Measurements from ENCODE around the gene XKR7.
A peak's percentile ranks its signal among the peaks of the same experiment; 100 is the strongest.
"Not testable (repeated sequence)": the region's sequence is repeated elsewhere in the genome, so short reads cannot be mapped to it uniquely, and the experiment has no call there.

XKR7 gene

DNA sequence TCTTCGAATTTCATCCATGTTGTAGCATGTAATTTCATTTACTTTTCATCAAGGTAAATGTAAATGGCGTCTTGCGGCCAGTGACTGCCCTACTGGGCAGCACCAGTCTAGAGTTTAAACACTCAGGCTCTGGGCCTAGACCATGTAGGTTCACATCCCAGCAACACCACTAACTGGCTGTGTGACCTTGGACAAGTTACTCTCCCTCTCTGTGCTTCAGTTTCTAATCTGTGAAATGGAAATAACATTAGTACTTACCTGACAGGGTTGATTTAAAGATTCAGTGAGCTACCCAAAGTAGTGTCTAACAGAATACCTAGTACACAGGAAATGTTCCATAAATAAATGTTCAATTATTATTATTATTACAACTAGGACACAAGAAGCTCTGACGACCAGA, 45.4 kb upstream of the XKR7 start:
- H3K4me3 ChIP-seq (ENCODE audit: control insufficient read depth in 1 of 7, extremely low read depth in 1 of 7, insufficient read depth in 4 of 7, low read depth in 2 of 7, low read length in 6 of 7) = no peak overlapping the region
- no peaks in the 10 kb centered on the region for H3K9me3 ChIP-seq (ENCODE audit: control extremely low read depth in 1 of 5, control insufficient read depth in 4 of 5, insufficient read depth in 2 of 5, low read depth in 1 of 5, low read length in 4 of 5)
- H3K27me3 ChIP-seq (replicated peaks in 2 of 5; ENCODE audit: control insufficient read depth in 4 of 5, insufficient read depth in 5 of 5, low read length in 4 of 5) = no peaks in the 10 kb centered on the region
- POLR2A ChIA-PET = no interaction called here
- H3K27ac ChIP-seq (ENCODE audit: insufficient read depth in 1 of 2, low read depth in 1 of 2, low read length in 2 of 2, poor library complexity in 1 of 2, severe bottlenecking in 2 of 2) = no peak overlapping the region
- DNase-seq = no peak
- WGBS (ENCODE audit: insufficient coverage) = 100% methylated on average over 3 of the region's 4 CpGs
- peaks cover 0 to 22% (median 11%) of the 10 kb centered on the region in 4 experiments for H3K4me1 ChIP-seq (ENCODE audit: control extremely low read depth in 1 of 4, control insufficient read depth in 4 of 4, insufficient read depth in 4 of 4, low read length in 3 of 4)
- CTCF ChIA-PET = no interaction called here
- no peaks in the 10 kb centered on the region for H3K36me3 ChIP-seq (ENCODE audit: control insufficient read depth in 4 of 4, insufficient read depth in 4 of 4, low read length in 3 of 4)

DNA sequence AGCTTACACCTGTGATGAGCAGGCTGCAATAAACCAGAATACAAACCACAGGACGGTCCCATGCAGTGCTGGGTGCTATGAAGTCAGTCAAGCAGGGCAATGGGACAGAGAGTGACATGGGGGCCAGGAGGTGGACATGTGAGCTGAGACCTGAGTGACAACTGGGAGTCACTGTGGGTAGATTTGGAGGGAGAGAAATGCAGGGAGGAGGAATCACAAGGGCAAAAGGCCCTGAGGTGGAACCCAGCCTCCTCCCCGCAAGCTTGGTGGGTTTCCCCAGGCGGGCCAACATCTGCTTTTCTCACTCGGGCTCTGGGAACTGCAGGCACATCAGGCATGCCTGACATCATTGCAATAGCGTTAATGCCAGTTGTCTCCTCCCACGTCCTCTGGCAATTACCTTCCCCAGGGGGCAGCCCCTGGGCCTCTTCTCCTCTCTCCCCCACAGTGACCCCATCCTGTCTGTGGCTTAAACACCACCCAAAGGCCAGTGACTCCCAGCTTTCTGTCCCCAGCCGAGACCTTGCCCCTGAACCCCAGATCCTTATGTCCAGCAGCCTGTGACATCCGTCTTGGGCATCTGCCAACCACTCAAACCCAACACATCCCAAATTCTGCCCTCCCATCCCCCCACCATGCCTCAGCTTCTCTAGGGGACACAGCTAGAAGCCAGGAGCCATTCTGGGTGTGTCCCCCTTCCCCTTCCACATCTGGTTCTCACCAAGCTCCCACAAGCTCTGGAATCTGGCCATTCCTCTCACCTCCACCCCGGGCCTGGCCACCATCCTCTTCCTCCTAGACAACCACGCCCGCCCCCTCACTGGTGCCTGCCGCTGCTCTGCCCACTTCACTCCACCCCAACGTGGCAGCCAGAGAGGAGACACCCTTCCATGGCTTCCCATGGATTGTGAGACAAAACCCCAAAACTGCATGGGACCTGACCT, 44.3 kb upstream of the XKR7 start:
- no peaks in the 10 kb centered on the region for H3K27me3 ChIP-seq (replicated peaks in 2 of 5; ENCODE audit: control insufficient read depth in 4 of 5, insufficient read depth in 5 of 5, low read length in 4 of 5)
- peak in 2 of 3 donors; percentile 49 to 55 for DNase-seq
- no peaks in the 10 kb centered on the region for H3K36me3 ChIP-seq (ENCODE audit: control insufficient read depth in 4 of 4, insufficient read depth in 4 of 4, low read length in 3 of 4)
- POLR2A ChIA-PET = no interaction called here
- H3K27ac ChIP-seq (ENCODE audit: insufficient read depth in 1 of 2, low read depth in 1 of 2, low read length in 2 of 2, poor library complexity in 1 of 2, severe bottlenecking in 2 of 2) = no peak overlapping the region
- CTCF ChIA-PET = interaction anchor here (1.1 to 2.0 kb wide), 4 partner anchors 27 to 71 kb away, joined by 3 to 6 read pairs (median 4); partner anchors contain the start of gene PDRG1
- WGBS (ENCODE audit: insufficient coverage) = 60% methylated on average over 5 of the region's 13 CpGs
- peaks cover 0 to 13% (median under 1%) of the 10 kb centered on the region in 4 experiments for H3K4me1 ChIP-seq (ENCODE audit: control extremely low read depth in 1 of 4, control insufficient read depth in 4 of 4, insufficient read depth in 4 of 4, low read length in 3 of 4)
- no peak overlapping the region for H3K4me3 ChIP-seq (ENCODE audit: control insufficient read depth in 1 of 7, extremely low read depth in 1 of 7, insufficient read depth in 4 of 7, low read depth in 2 of 7, low read length in 6 of 7)
- no peaks in the 10 kb centered on the region for H3K9me3 ChIP-seq (ENCODE audit: control extremely low read depth in 1 of 5, control insufficient read depth in 4 of 5, insufficient read depth in 2 of 5, low read depth in 1 of 5, low read length in 4 of 5)

DNA sequence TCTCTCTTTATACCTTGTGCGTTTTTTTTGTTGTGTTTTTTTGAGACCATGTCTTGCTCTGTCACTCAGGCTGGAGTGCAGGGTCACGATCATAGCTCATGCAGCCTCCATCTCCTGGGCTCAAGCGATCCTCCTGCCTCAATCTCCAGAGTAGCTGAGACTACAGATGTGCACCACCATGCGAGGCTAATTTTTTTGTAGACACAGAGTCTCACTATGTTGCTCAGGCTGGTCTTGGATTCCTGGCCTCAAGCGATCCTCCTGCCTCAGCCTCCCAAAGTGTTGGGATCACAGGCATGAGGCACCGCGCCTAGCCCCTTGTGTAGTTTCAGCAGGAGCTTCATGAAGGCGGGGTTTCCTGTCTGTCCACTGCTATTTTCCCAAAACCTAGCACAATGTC, 43.4 kb upstream of the XKR7 start:
- 96% methylated on average over 8 of the region's 8 CpGs for WGBS (ENCODE audit: insufficient coverage)
- H3K9me3 ChIP-seq (ENCODE audit: control extremely low read depth in 1 of 5, control insufficient read depth in 4 of 5, insufficient read depth in 2 of 5, low read depth in 1 of 5, low read length in 4 of 5) = no peaks in the 10 kb centered on the region
- H3K27ac ChIP-seq (ENCODE audit: insufficient read depth in 1 of 2, low read depth in 1 of 2, low read length in 2 of 2, poor library complexity in 1 of 2, severe bottlenecking in 2 of 2) = no peak overlapping the region
- H3K36me3 ChIP-seq (ENCODE audit: control insufficient read depth in 4 of 4, insufficient read depth in 4 of 4, low read length in 3 of 4) = no peaks in the 10 kb centered on the region
- no peak for DNase-seq
- ChIA-PET CTCF (interaction anchor here (1.1 to 2.0 kb wide), 5 partner anchors 11 to 72 kb away, joined by 3 to 6 read pairs (median 4); partner anchors contain the start of gene PDRG1), POLR2A (no interaction called here)
- no peak overlapping the region for H3K4me3 ChIP-seq (ENCODE audit: control insufficient read depth in 1 of 7, extremely low read depth in 1 of 7, insufficient read depth in 4 of 7, low read depth in 2 of 7, low read length in 6 of 7)
- H3K27me3 ChIP-seq (replicated peaks in 2 of 5; ENCODE audit: control insufficient read depth in 4 of 5, insufficient read depth in 5 of 5, low read length in 4 of 5) = no peaks in the 10 kb centered on the region
- H3K4me1 ChIP-seq (ENCODE audit: control extremely low read depth in 1 of 4, control insufficient read depth in 4 of 4, insufficient read depth in 4 of 4, low read length in 3 of 4) = peaks cover 0 to 11% (median 0%) of the 10 kb centered on the region in 4 experiments

DNA sequence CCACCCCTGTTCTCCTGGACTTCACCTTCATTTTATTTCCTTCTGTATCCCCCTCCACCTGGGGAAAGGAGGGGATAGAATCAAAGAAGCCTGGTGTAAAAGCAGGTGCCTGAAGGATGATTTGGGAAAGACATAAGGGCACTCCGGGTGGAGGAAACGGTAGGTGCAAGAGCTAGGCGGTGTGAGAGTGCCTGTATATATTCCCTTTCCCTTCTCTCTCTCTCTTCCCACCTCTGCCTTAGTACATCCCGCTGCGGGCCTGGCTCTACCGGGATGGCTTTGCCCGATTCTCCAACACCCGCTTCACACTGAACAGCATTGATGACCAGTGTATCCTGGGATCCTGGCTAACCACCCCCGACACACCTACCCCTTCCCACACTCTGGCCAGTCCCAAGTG, 42.3 kb upstream of the XKR7 start:
- Histone ChIP-seq H3K4me3 (ENCODE audit: control insufficient read depth in 1 of 7, extremely low read depth in 1 of 7, insufficient read depth in 4 of 7, low read depth in 2 of 7, low read length in 6 of 7) (no peak overlapping the region), H3K36me3 (ENCODE audit: control insufficient read depth in 4 of 4, insufficient read depth in 4 of 4, low read length in 3 of 4) (no peaks in the 10 kb centered on the region), H3K9me3 (ENCODE audit: control extremely low read depth in 1 of 5, control insufficient read depth in 4 of 5, insufficient read depth in 2 of 5, low read depth in 1 of 5, low read length in 4 of 5) (no peaks in the 10 kb centered on the region), H3K4me1 (ENCODE audit: control extremely low read depth in 1 of 4, control insufficient read depth in 4 of 4, insufficient read depth in 4 of 4, low read length in 3 of 4) (peaks cover 0 to 11% (median 0%) of the 10 kb centered on the region in 4 experiments), H3K27me3 (replicated peaks in 2 of 5; ENCODE audit: control insufficient read depth in 4 of 5, insufficient read depth in 5 of 5, low read length in 4 of 5) (no peaks in the 10 kb centered on the region), H3K27ac (ENCODE audit: insufficient read depth in 1 of 2, low read depth in 1 of 2, low read length in 2 of 2, poor library complexity in 1 of 2, severe bottlenecking in 2 of 2) (no peak overlapping the region)
- ChIA-PET POLR2A (no interaction called here), CTCF (interaction anchor here (1.1 to 1.3 kb wide), 2 partner anchors 10 to 31 kb away, joined by 3 read pairs; no protein-coding TSS in a partner anchor)
- 99% methylated on average over 7 of the region's 9 CpGs for WGBS (ENCODE audit: insufficient coverage)
- DNase-seq = no peak

DNA sequence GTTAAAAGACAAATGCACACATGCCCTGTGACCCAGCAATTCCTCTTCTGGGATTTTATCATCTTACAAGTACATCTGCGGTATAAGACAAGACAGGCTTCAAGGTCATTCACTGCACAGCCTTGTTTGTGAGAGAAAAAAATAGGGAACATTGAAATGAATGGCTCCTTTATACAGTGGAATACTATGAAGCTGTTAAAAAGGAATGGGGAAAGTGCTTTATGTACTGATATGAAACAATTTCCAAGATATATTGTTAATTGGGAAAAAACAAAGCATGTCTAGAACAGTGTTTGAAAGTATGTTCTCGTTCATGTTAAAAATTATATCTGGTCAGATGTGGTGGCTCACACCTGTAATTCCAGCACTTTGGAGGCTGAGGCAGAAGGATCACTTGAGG, 41.5 kb upstream of the XKR7 start:
- POLR2A ChIA-PET = interaction anchor here (1.1 kb wide), 1 partner anchor 76 kb away, joined by 5 read pairs; no protein-coding TSS in a partner anchor

GRCh38 chr20:31927627-31928159, 40.3 kb upstream of the XKR7 start:
- no peaks in the 10 kb centered on the region for H3K27me3 ChIP-seq (replicated peaks in 2 of 5; ENCODE audit: control insufficient read depth in 4 of 5, insufficient read depth in 5 of 5, low read length in 4 of 5)
- POLR2A ChIA-PET = interaction anchor here (1.1 kb wide), 1 partner anchor 77 kb away, joined by 5 read pairs; no protein-coding TSS in a partner anchor
- no peaks in the 10 kb centered on the region for H3K9me3 ChIP-seq (ENCODE audit: control extremely low read depth in 1 of 5, control insufficient read depth in 4 of 5, insufficient read depth in 2 of 5, low read depth in 1 of 5, low read length in 4 of 5)
- H3K36me3 ChIP-seq (ENCODE audit: control insufficient read depth in 4 of 4, insufficient read depth in 4 of 4, low read length in 3 of 4) = no peaks in the 10 kb centered on the region
- no peak for DNase-seq
- 97% methylated on average over 5 of the region's 8 CpGs for WGBS (ENCODE audit: insufficient coverage)
- CTCF ChIA-PET = interaction anchor here (1.7 kb wide), 1 partner anchor 75 kb away, joined by 4 read pairs; no protein-coding TSS in a partner anchor
- H3K4me3 ChIP-seq (ENCODE audit: control insufficient read depth in 1 of 7, extremely low read depth in 1 of 7, insufficient read depth in 4 of 7, low read depth in 2 of 7, low read length in 6 of 7) = no peak overlapping the region
- H3K4me1 ChIP-seq (ENCODE audit: control extremely low read depth in 1 of 4, control insufficient read depth in 4 of 4, insufficient read depth in 4 of 4, low read length in 3 of 4) = peaks cover 0 to 11% (median 0%) of the 10 kb centered on the region in 4 experiments
- no peak overlapping the region for H3K27ac ChIP-seq (ENCODE audit: insufficient read depth in 1 of 2, low read depth in 1 of 2, low read length in 2 of 2, poor library complexity in 1 of 2, severe bottlenecking in 2 of 2)

More for the DNA sequence above, 41.5 kb upstream of the XKR7 start:
- Histone ChIP-seq H3K9me3 (ENCODE audit: control extremely low read depth in 1 of 5, control insufficient read depth in 4 of 5, insufficient read depth in 2 of 5, low read depth in 1 of 5, low read length in 4 of 5) (no peaks in the 10 kb centered on the region), H3K27me3 (replicated peaks in 2 of 5; ENCODE audit: control insufficient read depth in 4 of 5, insufficient read depth in 5 of 5, low read length in 4 of 5) (no peaks in the 10 kb centered on the region), H3K4me1 (ENCODE audit: control extremely low read depth in 1 of 4, control insufficient read depth in 4 of 4, insufficient read depth in 4 of 4, low read length in 3 of 4) (peaks cover 0 to 11% (median 0%) of the 10 kb centered on the region in 4 experiments), H3K4me3 (ENCODE audit: control insufficient read depth in 1 of 7, extremely low read depth in 1 of 7, insufficient read depth in 4 of 7, low read depth in 2 of 7, low read length in 6 of 7) (no peak overlapping the region), H3K27ac (ENCODE audit: insufficient read depth in 1 of 2, low read depth in 1 of 2, low read length in 2 of 2, poor library complexity in 1 of 2, severe bottlenecking in 2 of 2) (no peak overlapping the region), H3K36me3 (ENCODE audit: control insufficient read depth in 4 of 4, insufficient read depth in 4 of 4, low read length in 3 of 4) (no peaks in the 10 kb centered on the region)
- CTCF ChIA-PET = interaction anchor here (0.9 kb wide), 1 partner anchor 103 kb away, joined by 4 read pairs; no protein-coding TSS in a partner anchor
- WGBS (ENCODE audit: insufficient coverage) = 100% methylated on average over 1 of the region's 2 CpGs
- no peak for DNase-seq

DNA sequence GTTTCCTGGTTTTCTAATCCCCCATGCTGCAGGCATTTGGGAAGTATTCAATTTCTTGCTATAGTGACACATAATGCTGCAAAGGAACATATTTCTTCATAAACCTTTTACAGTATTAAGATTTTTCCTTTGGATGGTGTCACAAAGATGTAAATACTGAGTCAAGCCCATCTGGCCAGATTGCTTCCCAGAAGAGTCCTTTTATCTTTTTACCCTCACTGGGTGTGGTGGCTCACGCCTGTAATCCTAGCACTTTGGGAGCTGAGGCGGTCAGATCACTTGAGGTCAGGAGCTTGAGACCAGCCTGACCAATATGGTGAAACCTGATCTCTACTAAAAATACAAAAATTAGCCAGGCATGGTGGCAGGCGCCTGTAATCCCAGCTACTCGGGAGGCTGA, 38.3 kb upstream of the XKR7 start:
- H3K27me3 ChIP-seq (replicated peaks in 2 of 5; ENCODE audit: control insufficient read depth in 4 of 5, insufficient read depth in 5 of 5, low read length in 4 of 5); H3K27ac ChIP-seq (ENCODE audit: insufficient read depth in 1 of 2, low read depth in 1 of 2, low read length in 2 of 2, poor library complexity in 1 of 2, severe bottlenecking in 2 of 2); CTCF ChIA-PET; H3K4me1 ChIP-seq (ENCODE audit: control extremely low read depth in 1 of 4, control insufficient read depth in 4 of 4, insufficient read depth in 4 of 4, low read length in 3 of 4); DNase-seq; POLR2A ChIA-PET; H3K36me3 ChIP-seq (ENCODE audit: control insufficient read depth in 4 of 4, insufficient read depth in 4 of 4, low read length in 3 of 4); H3K9me3 ChIP-seq (ENCODE audit: control extremely low read depth in 1 of 5, control insufficient read depth in 4 of 5, insufficient read depth in 2 of 5, low read depth in 1 of 5, low read length in 4 of 5); H3K4me3 ChIP-seq (ENCODE audit: control insufficient read depth in 1 of 7, extremely low read depth in 1 of 7, insufficient read depth in 4 of 7, low read depth in 2 of 7, low read length in 6 of 7): not testable (repeated sequence)
- WGBS (ENCODE audit: insufficient coverage) = 100% methylated on average over 1 of the region's 4 CpGs

Measured in common myeloid progenitor, CD34-positive (primary cell).